ENCODE data around the gene LACTBL1.

DNA sequence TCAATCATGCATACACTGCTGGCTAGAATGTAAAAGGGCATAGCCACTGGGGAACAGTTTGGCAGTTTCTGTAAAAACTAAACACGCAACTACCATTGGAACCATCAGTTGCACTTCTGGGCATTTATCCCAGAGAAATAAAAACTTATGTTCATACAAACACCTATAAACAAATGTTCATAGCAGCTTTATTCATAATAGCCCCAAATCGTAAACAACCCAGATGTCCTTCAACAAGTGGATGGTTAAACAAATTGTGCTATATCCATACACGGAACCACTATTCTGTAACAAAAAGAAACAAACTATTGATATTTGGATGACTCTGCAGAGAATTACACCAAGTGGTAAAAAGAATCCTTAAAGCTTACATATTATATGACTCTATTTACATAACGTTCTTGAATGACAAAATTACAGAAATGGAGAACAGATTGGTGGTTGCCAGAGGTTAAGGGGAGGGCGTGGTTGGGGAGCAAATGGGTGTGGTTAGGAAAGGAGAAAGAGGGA, 22.8 kb downstream of the LACTBL1 start:
- TF ChIP-seq, protein P1, sequence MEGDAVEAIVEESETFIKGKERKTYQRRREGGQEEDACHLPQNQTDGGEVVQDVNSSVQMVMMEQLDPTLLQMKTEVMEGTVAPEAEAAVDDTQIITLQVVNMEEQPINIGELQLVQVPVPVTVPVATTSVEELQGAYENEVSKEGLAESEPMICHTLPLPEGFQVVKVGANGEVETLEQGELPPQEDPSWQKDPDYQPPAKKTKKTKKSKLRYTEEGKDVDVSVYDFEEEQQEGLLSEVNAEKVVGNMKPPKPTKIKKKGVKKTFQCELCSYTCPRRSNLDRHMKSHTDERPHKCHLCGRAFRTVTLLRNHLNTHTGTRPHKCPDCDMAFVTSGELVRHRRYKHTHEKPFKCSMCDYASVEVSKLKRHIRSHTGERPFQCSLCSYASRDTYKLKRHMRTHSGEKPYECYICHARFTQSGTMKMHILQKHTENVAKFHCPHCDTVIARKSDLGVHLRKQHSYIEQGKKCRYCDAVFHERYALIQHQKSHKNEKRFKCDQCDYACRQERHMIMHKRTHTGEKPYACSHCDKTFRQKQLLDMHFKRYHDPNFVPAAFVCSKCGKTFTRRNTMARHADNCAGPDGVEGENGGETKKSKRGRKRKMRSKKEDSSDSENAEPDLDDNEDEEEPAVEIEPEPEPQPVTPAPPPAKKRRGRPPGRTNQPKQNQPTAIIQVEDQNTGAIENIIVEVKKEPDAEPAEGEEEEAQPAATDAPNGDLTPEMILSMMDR (conservative IDR thresholded peaks at IDR 0.05; ENCODE audit: low read length) = no peak
- no peak for TF ChIP-seq EZH2phosphoT487 (IDR thresholded peaks at IDR 0.05; ENCODE audit: borderline replicate concordance, low read depth, low read length)
